Measurements from ENCODE around the gene AFM.

DNA sequence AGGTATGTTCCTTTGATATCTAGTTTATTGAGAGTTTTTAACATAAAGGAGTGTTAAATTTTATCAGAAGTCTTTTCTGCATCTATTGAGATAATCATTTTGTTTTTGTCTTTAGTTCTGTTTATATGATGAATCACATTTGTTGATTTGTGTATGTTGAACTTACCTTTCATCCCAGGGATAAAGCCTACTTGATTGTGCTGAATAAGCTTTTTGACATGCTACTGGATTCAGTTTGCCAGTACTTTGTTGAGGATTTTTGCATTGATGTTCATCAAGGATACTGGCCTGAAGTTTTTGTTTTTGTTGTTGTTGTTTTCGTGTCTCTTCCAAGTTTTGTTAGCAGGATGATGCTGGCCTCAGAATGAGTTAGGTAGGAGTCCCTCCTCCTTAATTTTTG lies 10.8 kb upstream of the AFM start:
- no peak for TF ChIP-seq EZH2 (IDR thresholded peaks at IDR 0.05; ENCODE audit: borderline replicate concordance)
- TF ChIP-seq, protein P1, sequence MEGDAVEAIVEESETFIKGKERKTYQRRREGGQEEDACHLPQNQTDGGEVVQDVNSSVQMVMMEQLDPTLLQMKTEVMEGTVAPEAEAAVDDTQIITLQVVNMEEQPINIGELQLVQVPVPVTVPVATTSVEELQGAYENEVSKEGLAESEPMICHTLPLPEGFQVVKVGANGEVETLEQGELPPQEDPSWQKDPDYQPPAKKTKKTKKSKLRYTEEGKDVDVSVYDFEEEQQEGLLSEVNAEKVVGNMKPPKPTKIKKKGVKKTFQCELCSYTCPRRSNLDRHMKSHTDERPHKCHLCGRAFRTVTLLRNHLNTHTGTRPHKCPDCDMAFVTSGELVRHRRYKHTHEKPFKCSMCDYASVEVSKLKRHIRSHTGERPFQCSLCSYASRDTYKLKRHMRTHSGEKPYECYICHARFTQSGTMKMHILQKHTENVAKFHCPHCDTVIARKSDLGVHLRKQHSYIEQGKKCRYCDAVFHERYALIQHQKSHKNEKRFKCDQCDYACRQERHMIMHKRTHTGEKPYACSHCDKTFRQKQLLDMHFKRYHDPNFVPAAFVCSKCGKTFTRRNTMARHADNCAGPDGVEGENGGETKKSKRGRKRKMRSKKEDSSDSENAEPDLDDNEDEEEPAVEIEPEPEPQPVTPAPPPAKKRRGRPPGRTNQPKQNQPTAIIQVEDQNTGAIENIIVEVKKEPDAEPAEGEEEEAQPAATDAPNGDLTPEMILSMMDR (IDR thresholded peaks at IDR 0.05; ENCODE audit: poor library complexity), result no peak
- no peak for TF ChIP-seq EZH2phosphoT487 (IDR thresholded peaks at IDR 0.05; ENCODE audit: low read depth, severe bottlenecking, unreplicated experiment)
